Activated T-helper 2 cell treated with anti-CD3 and anti-CD28 coated beads, Interferon-gamma antibody, Interleukin-2, Interleukin-4, amounts not matched to agents 10 μg/mL and 5 μg/mL and 100 μg/mL, durations not matched to agents 14 hours and 24 hours and 36 hours (primary cell): Measurements from ENCODE around the gene COBL. TPM values are rescaled to one million over a fixed set of nuclear protein-coding genes. Genes with fewer than 3 reads are reported as not detected.

Source experiments
- DNase-seq: peaks from one replicate; pipeline ENCODE4 v3.0.0; 2021; ENCODE audit warnings: low spot score
- H3K27ac Mint-ChIP-seq: one replicate; pipeline ENCODE4 v1.8.0; 2021; ENCODE audit warnings: mixed read lengths
- H3K27me3 Mint-ChIP-seq: one replicate; pipeline ENCODE4 v1.8.0; 2021; ENCODE audit warnings: low read depth, mixed read lengths
- H3K36me3 Mint-ChIP-seq: one replicate; pipeline ENCODE4 v1.8.0; 2021; ENCODE audit warnings: low read depth, mixed read lengths
- H3K4me1 Mint-ChIP-seq: one replicate; pipeline ENCODE4 v1.8.0; 2021; ENCODE audit warnings: low read depth, mixed read lengths
- H3K4me3 Mint-ChIP-seq: one replicate; pipeline ENCODE4 v1.8.0; 2021; ENCODE audit warnings: low read depth, mild to moderate bottlenecking, moderate library complexity, mixed read lengths
- H3K9me3 Mint-ChIP-seq: one replicate; pipeline ENCODE4 v1.8.0; 2021; ENCODE audit warnings: mixed read lengths
- intact Hi-C: fragments of 100-400 bp; cut with micrococcal nuclease; formaldehyde crosslinking; loops from one replicate; pipeline ENCODE4 v1.15.1; 2023
- total RNA-seq: library from RNA; stranded (reverse); gene quantifications from 2 replicates; pipeline ENCODE4 v1.2.3, GENCODE V29; 2022

COBL gene
- not detected in 2 replicates for total RNA-seq

DNA sequence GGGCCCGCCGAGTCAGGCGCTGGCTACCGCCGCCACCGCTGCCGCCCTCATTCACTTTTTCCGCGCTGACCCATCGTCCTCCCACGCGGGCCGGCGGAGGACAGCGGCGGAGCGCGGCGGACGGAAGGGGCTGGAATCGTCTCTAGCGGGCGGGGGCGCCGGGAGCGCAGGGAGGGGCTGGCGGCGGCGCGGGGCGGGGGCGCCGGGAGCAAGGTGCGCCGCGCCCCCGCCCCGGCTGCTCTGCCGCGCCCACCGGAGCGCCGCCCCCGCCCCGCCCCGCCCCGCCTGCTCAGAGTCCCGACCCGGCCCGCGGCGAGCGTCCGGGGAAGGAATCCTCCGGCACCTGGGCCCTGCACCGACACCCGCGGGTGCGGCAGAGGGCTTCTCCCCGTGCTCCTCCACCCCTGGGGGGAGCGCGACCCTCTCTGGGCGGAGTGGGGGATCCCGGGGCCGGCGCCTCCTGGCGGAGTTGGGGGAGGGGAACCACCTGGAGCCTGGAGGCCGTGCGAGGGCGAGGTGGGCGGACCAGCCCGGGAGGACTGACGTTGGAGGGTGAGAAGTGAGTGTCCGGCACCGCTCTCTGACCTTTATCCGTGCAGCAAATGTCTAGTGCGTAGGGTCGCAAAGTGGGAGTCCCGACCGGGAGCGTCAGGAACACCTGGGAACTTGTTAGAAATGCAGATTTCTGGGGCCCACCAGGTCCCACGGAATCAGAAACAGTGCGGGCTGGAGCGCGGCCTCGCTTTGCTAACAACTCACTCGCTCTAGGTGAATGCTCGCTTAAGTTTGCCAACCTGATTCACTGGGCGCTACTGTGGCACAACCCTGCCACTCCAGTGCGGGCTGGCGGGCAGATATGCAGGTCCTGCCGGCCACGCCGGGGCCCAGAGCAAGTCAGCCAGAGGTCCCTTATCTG lies at the start of gene COBL:
TSS of gene COBL (minus strand) at position 144 of the 916 bp plus-strand sequence. CDS start 176 bp downstream, outside the sequence.
- intact Hi-C loops: no loop called here
- H3K4me3 Mint-ChIP-seq: peak within 1 kb of the TSS; percentile 13

DNA sequence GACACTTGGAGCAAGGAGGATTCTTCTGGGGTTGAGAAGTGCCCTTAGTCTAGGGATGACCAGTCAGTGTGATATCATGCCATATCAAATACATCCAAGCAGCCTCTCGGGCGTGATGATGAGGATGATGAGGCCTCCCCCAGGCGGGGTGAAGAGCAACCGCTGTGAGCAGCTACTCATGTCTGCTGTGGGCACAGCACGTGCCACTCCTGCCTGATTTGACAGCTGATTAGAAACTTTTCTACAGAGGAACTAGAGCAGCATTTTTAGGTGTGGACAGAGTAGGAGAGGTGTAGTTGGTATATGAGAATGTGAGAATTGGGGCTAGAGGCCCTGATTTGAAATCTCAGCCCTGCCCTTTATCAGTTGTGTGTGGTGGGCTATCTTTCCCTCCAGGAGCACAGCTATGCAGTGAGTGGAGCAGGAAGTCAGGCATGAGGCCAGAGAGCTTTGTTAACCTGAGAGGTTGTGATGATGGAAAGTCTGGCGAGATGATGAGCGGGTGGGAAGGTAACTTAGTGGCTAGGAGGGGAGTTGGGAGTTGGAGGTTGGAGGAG lies 49.6 kb upstream of the COBL start:
- Mint-ChIP-seq H3K4me3 (no peak overlapping the region), H3K9me3 (no peaks in the 10 kb centered on the region), H3K27ac (no peak overlapping the region), H3K4me1 (no peaks in the 10 kb centered on the region), H3K27me3 (no peaks in the 10 kb centered on the region), H3K36me3 (no peaks in the 10 kb centered on the region)
- DNase-seq: no peak
- intact Hi-C loops: no loop called here

More for the DNA sequence above, at the start of gene COBL:
- H3K4me1 Mint-ChIP-seq: peaks cover 2% of the 10 kb centered on the region
- H3K27ac Mint-ChIP-seq: no peak within 1 kb of the TSS
- peaks cover 50% of the 10 kb centered on the region for H3K27me3 Mint-ChIP-seq
- no peaks in the 10 kb centered on the region for H3K36me3 Mint-ChIP-seq
- H3K9me3 Mint-ChIP-seq: no peaks in the 10 kb centered on the region
- DNase-seq: no peak

- Mint-ChIP-seq H3K27ac (no peak overlapping the region), H3K9me3 (no peaks in the 10 kb centered on the region), H3K4me1 (no peaks in the 10 kb centered on the region), H3K4me3 (no peak overlapping the region), H3K27me3 (no peaks in the 10 kb centered on the region), H3K36me3 (no peaks in the 10 kb centered on the region)
- intact Hi-C loops: no loop called here
- no peak for DNase-seq
These were observed 41.2 kb upstream of the COBL start for GRCh38 chr7:51357821-51358220.

DNA sequence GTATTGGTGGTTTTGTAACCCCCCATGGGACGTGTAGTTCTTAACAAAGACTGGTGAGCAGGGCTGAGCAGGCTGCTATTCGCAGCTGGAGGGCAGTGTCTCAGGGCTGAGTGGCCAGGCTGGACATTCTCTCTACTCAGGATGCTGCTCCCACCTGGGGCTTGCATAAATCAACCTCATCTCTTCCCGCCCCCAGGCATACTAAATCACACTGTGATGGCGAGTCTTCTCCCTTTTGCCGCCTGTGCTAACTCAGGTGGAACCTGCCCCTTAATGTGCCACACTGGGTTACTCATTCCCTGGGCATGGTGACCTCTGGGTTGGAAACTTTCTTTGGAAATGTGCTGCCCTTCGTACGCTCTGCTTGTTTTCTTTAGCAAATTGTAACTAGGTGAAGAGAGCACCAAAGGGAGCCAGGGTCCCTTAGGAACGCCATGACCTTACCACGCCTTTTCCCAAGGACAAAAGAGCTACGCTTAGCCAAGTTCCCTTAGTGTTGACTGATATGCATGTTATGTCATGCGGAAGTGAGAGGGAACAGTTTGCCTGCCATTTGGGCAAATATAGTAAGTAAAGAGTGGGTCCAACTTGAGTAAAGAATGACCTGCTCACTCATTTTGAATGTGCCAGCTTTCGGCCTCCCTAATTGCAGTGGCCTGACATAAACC lies 40.4 kb upstream of the COBL start:
- Mint-ChIP-seq H3K4me3 (no peak overlapping the region), H3K27me3 (no peaks in the 10 kb centered on the region), H3K27ac (no peak overlapping the region), H3K9me3 (no peaks in the 10 kb centered on the region), H3K4me1 (no peaks in the 10 kb centered on the region), H3K36me3 (no peaks in the 10 kb centered on the region)
- DNase-seq: no peak
- intact Hi-C loops: no loop called here

GRCh38 chr7:51354897-51355296 lies 38.3 kb upstream of the COBL start:
- intact Hi-C loops: no loop called here
- H3K4me3 Mint-ChIP-seq: no peak overlapping the region
- no peaks in the 10 kb centered on the region for H3K9me3 Mint-ChIP-seq
- DNase-seq: no peak
- H3K36me3 Mint-ChIP-seq: no peaks in the 10 kb centered on the region
- H3K4me1 Mint-ChIP-seq: no peaks in the 10 kb centered on the region
- no peak overlapping the region for H3K27ac Mint-ChIP-seq
- H3K27me3 Mint-ChIP-seq: no peaks in the 10 kb centered on the region

- intact Hi-C loops: no loop called here
- no peaks in the 10 kb centered on the region for H3K9me3 Mint-ChIP-seq
- H3K27me3 Mint-ChIP-seq: no peaks in the 10 kb centered on the region
- no peak for DNase-seq
- no peaks in the 10 kb centered on the region for H3K36me3 Mint-ChIP-seq
- H3K27ac Mint-ChIP-seq: no peak overlapping the region
- no peak overlapping the region for H3K4me3 Mint-ChIP-seq
- no peaks in the 10 kb centered on the region for H3K4me1 Mint-ChIP-seq
These were observed 37.8 kb upstream of the COBL start for GRCh38 chr7:51354434-51354833.

DNA sequence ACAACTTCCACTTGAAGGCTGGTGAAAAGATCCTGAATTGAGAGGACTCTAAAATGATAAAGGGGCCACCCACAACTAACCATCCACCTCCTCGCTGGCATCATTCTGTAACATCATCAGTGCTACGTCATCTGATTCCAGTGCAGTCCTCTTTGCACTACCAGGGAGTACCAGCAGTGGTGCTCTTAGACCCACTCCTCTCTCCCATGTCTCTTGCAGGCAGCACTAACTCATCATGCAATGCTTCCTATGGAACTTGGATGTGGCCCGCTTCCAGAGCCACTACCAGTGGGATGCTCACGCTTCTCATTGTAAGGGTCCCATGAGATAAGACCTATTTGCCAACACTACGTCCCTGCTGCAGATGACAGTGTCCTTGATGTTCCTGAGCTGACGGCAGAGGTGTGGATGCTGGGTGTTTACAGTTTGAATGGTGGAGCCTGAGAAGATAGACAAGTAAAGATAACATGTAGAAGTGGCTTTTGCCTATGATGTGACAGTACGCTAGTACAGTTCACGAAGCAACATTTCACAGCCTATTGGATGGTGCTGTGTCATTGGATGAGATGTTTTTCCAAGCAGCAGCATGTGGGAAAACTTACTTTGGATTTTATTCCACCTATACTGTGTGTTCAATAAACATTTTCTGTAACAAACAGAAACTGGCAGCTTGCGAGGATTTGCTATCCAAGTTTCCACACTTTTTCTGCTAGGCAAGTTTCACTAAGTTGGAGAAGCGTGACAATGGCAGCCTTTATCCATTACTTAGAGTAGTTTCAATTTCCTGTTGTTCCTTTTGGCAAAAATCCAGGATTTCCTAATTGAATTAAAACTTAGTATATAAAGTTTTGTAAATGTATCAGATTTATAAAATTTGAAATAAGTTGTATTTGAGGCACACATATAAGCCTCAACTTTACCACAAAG lies 35.8 kb upstream of the COBL start:
- Mint-ChIP-seq H3K4me1 (no peaks in the 10 kb centered on the region), H3K4me3 (no peak overlapping the region), H3K36me3 (no peaks in the 10 kb centered on the region), H3K27ac (no peak overlapping the region), H3K9me3 (no peaks in the 10 kb centered on the region), H3K27me3 (no peaks in the 10 kb centered on the region)
- intact Hi-C loops: no loop called here
- DNase-seq: no peak

GRCh38 chr7:51351661-51352060 lies 35.1 kb upstream of the COBL start:
- H3K36me3 Mint-ChIP-seq: no peaks in the 10 kb centered on the region

DNA sequence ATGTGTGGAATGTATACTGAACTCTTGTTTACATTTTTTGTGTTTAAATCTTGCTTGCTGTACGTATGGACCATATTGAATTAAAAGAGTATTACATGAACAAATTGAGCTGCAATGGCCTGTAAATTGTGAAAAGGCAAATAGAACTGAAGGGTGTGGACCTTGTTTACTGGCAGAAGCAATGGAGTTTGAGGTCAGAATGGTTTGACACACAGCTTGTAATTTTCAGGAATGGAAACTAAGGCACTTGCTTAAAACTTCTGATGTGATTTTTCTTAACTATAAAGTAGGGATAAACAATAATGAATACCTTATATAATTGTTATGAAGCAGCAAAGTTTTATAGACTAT lies 33.9 kb upstream of the COBL start:
- no peaks in the 10 kb centered on the region for H3K9me3 Mint-ChIP-seq
- H3K4me1 Mint-ChIP-seq: no peaks in the 10 kb centered on the region
- H3K27me3 Mint-ChIP-seq: no peaks in the 10 kb centered on the region
- H3K36me3 Mint-ChIP-seq: no peaks in the 10 kb centered on the region
- H3K27ac Mint-ChIP-seq: no peak overlapping the region
- no peak overlapping the region for H3K4me3 Mint-ChIP-seq
- intact Hi-C loops: no loop called here
- no peak for DNase-seq

More at GRCh38 chr7:51351661-51352060, 35.1 kb upstream of the COBL start:
- H3K27me3 Mint-ChIP-seq: no peaks in the 10 kb centered on the region
- H3K4me3 Mint-ChIP-seq: no peak overlapping the region
- no peaks in the 10 kb centered on the region for H3K4me1 Mint-ChIP-seq
- no peaks in the 10 kb centered on the region for H3K9me3 Mint-ChIP-seq
- DNase-seq: no peak
- intact Hi-C loops: no loop called here
- no peak overlapping the region for H3K27ac Mint-ChIP-seq

DNA sequence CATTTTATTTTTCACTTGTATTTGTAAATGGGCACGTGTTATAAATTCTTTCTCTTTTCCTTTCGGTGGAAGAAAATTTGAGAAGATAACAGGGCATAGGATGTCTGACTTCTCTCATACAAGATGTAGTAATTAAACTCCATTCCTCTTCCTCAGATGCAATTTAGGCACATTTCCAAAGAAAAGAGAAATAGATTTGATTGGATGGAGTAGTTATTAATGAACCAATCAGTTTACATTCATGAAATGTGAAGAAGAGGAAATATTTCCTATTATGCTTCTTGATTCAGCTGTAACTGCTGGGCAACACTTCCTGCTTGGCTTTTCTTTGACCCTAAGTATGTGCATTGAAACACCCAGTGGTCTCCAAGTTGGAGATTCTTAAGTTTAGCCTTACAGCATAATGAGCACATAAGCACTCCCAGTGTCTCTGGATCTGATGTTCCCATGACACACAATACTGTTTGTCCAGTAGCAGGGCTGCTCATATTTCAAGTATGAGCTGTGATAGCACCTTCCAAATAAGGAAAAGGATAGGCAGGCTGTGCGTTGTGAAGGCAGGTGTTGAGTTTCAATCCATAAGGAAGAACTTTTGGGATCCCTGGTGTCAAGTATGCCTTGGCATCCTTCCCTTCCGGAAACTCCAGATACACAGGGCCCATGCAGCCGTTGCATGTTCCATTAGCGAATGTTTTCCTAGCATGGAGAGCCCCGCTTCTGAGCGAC lies 33.4 kb upstream of the COBL start:
- Mint-ChIP-seq H3K4me1 (no peaks in the 10 kb centered on the region), H3K27me3 (no peaks in the 10 kb centered on the region), H3K4me3 (no peak overlapping the region), H3K36me3 (no peaks in the 10 kb centered on the region), H3K9me3 (no peaks in the 10 kb centered on the region), H3K27ac (no peak overlapping the region)
- intact Hi-C loops: no loop called here
- no peak for DNase-seq

GRCh38 chr7:51346126-51346525 lies 29.5 kb upstream of the COBL start:
- intact Hi-C loops: no loop called here
- H3K27ac Mint-ChIP-seq: no peak overlapping the region
- no peaks in the 10 kb centered on the region for H3K4me1 Mint-ChIP-seq
- no peak for DNase-seq
- no peaks in the 10 kb centered on the region for H3K36me3 Mint-ChIP-seq
- H3K27me3 Mint-ChIP-seq: no peaks in the 10 kb centered on the region
- no peaks in the 10 kb centered on the region for H3K9me3 Mint-ChIP-seq
- H3K4me3 Mint-ChIP-seq: no peak overlapping the region
